ENCODE data around the gene VNN1.
"Not testable (repeated sequence)": the region's sequence is repeated elsewhere in the genome, so short reads cannot be mapped to it uniquely, and the experiment has no call there.

VNN1 gene

DNA sequence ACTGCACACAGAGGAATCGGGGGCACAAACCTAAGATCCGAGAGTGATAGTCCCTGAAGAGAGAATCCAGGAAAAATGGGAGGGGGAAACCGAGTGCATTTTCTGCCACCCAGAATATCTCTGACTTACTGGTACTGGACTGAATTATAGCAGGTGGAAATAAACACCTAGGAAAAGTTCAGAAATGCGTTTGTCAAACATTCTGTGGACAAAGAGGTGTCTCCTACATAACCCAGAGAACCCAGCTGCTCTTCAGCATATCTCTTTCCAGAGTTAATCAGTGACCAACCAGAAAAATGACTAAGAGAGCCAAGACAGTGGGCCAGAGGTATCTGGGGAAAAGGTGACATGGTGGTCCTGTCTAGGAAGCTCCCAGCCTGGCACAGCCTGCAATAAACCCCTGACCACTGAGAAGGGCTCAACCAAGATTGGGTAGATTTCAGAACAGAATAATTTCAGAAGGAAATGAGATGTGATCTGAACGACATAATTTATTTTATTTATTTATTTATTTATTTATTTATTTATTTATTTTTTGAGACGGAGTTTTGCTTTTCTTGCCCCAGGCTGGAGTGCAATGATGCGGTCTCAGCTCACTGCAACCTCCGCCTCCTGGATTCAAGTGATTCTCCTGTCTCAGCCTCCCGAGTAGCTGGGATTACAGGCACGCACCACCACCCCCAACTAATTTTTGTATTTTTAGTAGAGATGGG is 6.0 kb upstream of the VNN1 start:
- DNase-seq: no peak

DNA sequence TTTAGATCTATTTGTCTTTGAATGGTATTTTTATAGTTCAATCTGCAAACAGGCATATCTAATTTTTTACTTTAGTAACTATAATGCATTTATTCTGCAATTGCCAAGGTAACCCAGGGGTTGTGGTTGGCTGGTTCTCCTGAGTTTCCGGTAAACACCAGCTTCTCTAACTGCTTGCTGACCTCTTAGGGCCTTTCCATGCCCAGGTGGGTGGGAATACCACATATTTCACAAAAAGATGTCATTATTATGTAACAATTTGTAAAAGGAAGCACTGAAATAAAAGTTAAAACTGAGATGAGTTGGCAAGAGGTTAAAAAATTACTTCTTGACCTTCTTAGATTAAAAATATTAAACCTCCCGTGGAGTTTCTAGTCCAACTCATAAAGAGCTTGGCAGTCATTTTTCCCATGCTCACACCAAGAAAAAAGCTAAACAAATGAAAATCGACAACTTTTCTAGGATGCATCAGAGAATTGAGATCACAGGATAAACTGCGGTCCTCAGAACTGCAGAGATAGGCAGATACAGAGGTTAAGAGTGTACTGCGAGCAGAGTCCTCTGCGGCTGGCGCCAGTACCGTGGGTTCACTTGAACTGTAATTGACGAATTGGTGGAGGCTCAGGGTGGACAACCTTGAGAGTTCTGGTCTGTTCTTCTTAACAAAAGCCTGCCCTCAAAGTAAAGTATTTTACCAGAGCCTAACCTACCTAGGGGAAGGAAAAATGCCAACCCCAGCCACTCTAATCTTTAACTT is 2.2 kb upstream of the VNN1 start:
- DNase-seq: no peak

GRCh38 chr6:132715204-132715603 is 1.3 kb upstream of the VNN1 start:
- peak; percentile 17 for DNase-seq

GRCh38 chr6:132714160-132714559 is 305 bp upstream of the VNN1 start:
- DNase-seq: no peak

GRCh38 chr6:132712366-132712765 is 1.5 kb downstream of the VNN1 start:
- no peak for DNase-seq

DNA sequence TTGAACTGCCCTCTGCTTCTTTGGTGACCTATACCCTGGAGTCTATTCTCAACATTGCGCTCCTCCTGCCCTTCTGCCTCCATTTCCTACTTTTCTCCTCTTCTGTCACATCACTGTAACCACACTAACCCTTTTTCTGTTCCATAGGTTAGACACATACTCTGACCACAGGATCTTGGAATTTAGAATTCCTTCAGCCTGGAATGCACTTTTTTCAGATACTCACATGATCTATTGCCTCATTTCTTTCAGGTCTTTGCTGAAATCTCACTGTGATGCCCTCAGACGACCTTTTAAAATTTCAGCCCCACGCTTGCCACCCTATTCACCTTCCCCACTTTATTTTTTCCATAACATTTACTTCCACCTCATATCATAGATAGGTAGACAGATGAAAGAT is 5.1 kb downstream of the VNN1 start:
- no peak for DNase-seq

GRCh38 chr6:132708002-132708401 is 5.9 kb downstream of the VNN1 start:
- no peak for DNase-seq

GRCh38 chr6:132706756-132707155 is 7.1 kb downstream of the VNN1 start:
- DNase-seq: not testable (repeated sequence)

GRCh38 chr6:132703936-132704335 is 9.9 kb downstream of the VNN1 start:
- no peak for DNase-seq

- DNase-seq: no peak
Measured at GRCh38 chr6:132698608-132699007, 15.2 kb downstream of the VNN1 start.

DNA sequence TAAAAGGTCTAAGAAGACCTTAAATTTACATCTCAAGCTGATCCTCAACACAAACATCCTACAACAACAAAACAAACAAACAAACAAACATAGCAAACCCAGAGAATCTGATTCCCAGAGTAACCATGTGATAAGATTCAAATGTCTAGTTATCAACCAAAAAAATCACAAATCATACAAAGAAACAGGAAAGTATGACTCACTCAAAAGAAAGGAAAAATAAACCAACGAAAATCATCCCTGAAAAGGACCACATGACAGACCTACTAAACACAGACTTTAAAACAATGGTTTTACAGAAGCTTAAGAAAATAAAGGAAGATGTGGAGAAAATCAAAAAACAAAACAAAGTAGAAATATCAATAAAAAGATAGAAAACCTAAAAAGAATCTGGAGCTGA is 18.1 kb downstream of the VNN1 start:
- DNase-seq: no peak

- no peak for DNase-seq
Measured at GRCh38 chr6:132693478-132693877, 20.4 kb downstream of the VNN1 start.

GRCh38 chr6:132690678-132691077 is 23.2 kb downstream of the VNN1 start:
- DNase-seq: no peak

GRCh38 chr6:132687306-132687705 is 26.5 kb downstream of the VNN1 start:
- DNase-seq: no peak

- DNase-seq: no peak
Measured at GRCh38 chr6:132686531-132686930, 27.3 kb downstream of the VNN1 start.

DNA sequence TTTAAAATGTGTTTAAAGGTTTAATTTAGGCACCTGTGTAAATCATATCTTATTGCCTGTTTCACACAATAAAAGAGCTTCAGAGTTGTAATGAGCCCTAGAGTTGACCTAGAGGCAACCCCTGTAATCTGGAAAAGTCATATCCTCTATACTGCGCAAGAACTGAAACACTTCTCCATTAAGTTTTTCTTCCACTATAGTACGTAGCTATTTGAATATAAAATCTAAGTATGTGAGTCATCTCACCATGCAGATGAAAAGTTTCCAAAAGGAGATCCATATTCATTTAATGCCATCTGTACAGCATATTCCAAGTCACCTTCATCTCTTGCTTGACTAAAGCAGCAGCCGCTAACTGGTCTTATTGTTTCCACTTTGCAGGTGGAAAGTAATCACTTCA is 28.8 kb downstream of the VNN1 start:
- DNase-seq: no peak

DNA sequence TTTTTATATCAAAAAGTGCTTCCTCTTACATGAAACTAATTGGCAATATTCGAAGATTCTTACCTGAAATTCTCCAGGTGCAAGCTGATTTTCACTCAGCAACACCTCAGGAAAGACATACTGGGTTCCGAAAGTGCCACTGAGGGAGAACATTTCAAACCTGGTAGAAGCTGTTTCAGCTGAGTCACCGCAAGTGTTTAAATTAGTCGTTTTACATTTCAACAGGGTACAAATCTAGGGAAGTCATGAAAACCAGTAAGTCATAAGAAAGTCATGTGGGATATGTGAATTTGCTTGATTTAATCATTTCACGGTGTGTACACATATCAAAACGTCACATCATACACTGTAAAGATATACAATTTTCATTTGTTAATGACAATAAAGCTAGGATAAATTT is 29.6 kb downstream of the VNN1 start:
- no peak for DNase-seq

DNA sequence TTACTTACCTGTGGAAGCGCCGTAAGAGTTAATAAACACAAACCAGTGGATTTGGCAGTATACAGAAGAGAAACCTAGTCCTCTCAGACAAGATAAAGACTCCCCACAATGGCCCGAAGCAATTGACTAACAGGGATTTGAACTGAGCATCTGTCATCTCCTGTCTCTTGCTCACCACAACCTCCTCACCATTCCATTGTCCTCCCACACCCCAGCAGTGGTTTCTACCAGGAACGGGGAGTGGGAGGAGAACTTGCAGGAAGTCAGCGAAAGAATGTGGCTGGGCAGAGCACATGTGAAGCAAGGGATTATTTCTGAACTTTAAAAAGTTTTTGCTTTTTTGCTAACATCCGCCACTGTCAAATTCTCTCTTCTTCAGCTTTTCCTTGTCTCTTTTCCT is 30.3 kb downstream of the VNN1 start:
- DNase-seq: no peak

DNA sequence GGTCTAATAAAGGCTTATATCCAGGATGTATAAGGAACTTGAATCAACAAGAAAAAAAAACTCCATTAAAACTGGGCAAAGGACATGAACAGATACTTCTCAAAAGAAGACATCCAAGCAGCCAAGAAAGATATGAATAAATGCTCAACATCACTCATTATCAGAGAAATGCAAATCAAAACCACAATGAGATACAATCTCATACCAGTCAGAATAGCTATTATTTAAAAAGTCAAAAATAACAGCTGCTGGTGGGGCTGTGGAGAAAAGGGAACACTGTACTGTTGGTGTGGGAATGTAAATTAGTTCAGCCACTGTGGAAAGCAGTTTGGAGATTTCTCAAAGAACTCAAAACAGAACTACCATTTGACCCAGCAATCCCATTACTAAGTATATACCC is 34.8 kb downstream of the VNN1 start:
- DNase-seq: peak; percentile 25

- DNase-seq: no peak
Measured at GRCh38 chr6:132675749-132676148, 38.1 kb downstream of the VNN1 start.

DNA sequence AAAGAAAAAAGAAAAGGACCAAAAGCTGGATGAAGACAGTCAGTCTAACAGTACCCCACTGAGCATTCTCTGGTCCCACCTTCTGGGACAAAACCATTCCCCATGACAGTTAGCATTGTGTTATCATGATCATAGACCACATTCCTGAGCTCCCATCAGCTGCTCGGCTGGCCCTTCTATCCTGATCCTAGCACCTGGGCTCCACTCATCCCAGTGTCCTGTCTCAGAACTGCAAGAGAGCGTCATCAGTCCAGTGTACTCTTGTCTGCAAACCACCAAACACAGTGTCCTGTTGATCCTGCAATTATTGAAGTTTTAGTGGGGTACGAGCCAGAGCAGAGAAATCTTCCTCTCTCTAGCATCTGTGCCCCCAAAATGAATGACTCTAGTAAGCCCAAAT is 38.9 kb downstream of the VNN1 start:
- DNase-seq: no peak

GRCh38 chr6:132673376-132674094 is 40.3 kb downstream of the VNN1 start:
- no peak for DNase-seq

GRCh38 chr6:132671295-132671694 is 42.6 kb downstream of the VNN1 start:
- no peak for DNase-seq

DNA sequence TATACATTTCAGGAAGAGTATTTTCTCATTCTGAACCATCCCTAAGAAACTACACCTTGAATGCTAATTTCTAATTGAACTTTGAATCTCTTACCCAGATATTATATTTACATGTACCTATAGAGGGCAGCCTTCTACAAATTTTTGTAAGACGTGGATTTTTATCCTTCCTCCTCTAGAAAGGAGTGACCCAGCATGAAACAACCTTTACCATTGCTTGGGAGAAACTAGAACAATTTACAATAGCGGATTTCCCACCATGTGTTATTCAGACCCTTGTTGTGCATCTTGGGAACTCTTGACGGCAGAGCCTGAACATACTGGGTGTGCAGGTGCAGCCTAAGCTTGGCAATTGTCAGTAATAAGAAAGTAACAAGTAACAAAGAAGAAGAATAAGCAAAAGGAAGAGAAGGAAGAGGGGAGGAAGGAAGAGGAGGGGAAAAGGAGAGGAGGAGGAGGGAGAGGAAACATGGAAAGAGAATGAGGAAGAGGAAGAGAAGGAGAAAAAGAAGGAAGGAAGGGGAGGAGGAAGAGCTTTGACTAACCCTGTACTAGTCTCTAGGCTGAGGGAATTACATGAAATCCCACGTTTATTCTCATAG is 44.1 kb downstream of the VNN1 start:
- peak; percentile 36 for DNase-seq
